ENCODE measurements around the gene BLOC1S5. TPM values are rescaled to one million over a fixed set of nuclear protein-coding genes. Genes with fewer than 3 reads are reported as not detected.

The BLOC1S5 gene
- 10 to 100 TPM; 17.3 to 19.7 TPM for total RNA-seq

GRCh38 chr6:8063761-8064637 is at the start of gene BLOC1S5:
BLOC1S5 (minus strand) TSS chr6:8064389; CDS start chr6:8064376, 13 bp downstream.

DNA sequence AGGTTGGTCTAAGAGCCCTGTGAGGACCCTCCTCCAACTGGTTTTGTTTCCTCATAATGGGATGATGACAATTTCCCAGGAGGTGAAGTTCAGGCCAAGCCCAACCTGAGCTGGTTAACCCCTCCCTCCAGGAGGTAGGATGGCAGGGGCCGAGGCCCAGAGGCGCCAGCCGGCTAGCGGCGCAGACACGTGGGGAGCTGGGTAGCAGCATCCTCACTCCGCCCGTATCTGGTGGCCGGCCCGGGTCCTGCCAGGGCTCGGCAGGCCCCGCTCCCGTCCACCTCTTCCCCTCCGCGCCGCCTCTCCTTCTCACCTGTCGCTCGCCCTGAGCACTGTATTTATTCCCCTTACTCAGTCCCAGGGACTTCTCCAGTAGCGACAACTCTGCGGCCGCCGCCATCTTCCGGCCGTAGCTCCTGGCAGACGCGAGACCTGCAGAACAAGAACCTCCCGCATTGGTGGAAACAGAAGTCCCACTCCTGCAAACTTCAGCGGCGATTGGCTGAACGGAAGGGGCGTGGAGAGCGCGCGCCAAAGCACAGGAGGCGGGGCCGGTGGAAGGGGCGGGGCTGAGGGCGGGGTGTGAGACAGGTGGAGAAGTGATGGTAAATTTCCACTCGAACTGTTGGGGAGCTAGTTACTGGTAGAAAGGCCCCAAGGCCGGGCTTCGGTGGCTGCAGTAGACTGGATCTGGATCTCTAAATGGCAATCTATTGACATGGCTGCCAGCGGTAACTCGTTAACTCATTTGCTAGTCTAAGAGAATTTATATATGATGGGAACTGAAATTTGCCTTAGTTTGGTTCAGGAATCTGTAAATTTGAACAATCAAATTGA is 38.2 kb upstream of the BLOC1S5 start, which contains the start of gene EEF1E1:
Gene EEF1E1 (minus strand): TSS at position 427 of the 837 bp plus-strand sequence. CDS start 27 bp downstream, at position 400.

Other genes starting within 250 kb of the BLOC1S5 start
- 10 to 100 TPM; 34.5 to 37.3 TPM for gene TXNDC5, start 153.6 kb downstream of the BLOC1S5 start, total RNA-seq
- gene EEF1E1, start 38.2 kb upstream of the BLOC1S5 start, total RNA-seq = 10 to 100 TPM; 28.7 to 29.0 TPM